C4-2B (cell line): ENCODE data around the gene FOXJ2.
"Not testable (repeated sequence)": the region's sequence is repeated elsewhere in the genome, so short reads cannot be mapped to it uniquely, and the experiment has no call there.

Experiments
- H3K27ac ChIP-seq: fragments of 450-650 bp; 2 replicates; pipeline ENCODE4 v1.5.1; 2017
- CTCF ChIP-seq: fragments of 450-650 bp; conservative IDR thresholded peaks from 2 replicates; pipeline ENCODE4 v1.5.1; 2017; ENCODE audit warnings: mild to moderate bottlenecking
- ZFX ChIP-seq: fragments of 450-650 bp; IDR thresholded peaks from 2 replicates; pipeline ENCODE4 v1.6.1; 2017

FOXJ2 gene

GRCh38 chr12:7995266-7995963 is 37.1 kb upstream of the FOXJ2 start:
- H3K27ac ChIP-seq, result peak overlapping the region; percentile 57; the same call in 1 of the 2 replicates
- peak; percentile 92 for TF ChIP-seq CTCF
- no peak for TF ChIP-seq ZFX

GRCh38 chr12:8000827-8001226 is 31.7 kb upstream of the FOXJ2 start:
- not testable (repeated sequence) for H3K27ac ChIP-seq

DNA sequence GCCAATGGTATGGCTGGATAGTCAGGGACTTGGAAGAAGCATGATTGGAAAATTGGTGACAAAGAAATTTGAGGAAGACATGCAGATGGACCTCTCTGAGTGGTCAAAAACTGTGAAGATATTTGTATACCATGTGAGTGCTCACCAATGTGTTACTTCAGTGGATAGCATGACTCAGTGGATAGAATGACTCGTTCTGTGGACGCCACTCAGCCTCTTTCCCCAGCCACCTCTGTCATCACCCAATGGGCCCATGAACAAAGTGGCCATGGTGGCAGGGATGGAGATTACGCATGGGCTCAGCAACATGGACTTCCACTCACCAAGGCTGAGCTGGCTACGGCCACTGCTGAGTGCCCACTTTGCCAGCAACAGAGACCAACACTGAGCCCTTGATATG is 31.0 kb upstream of the FOXJ2 start:
- H3K27ac ChIP-seq, result not testable (repeated sequence)

DNA sequence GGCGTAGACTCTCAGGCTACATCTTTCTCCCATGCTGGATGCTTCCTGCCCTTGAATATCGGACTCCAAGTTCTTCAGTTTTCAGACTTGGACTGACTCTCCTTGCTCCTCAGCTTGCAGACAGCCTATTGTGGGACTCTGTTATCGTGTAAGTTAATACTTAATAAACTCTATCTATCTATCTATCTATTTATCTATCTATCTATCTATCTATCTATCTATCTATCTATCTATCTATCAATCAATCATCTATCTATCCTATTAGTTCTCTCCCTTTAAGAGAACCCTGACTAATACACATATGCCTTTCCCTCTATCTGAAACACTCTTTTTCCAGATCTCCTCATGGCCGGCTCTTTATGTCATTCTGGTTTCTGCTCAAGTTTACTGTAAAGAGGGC is 27.6 kb upstream of the FOXJ2 start:
- H3K27ac ChIP-seq, result not testable (repeated sequence)

DNA sequence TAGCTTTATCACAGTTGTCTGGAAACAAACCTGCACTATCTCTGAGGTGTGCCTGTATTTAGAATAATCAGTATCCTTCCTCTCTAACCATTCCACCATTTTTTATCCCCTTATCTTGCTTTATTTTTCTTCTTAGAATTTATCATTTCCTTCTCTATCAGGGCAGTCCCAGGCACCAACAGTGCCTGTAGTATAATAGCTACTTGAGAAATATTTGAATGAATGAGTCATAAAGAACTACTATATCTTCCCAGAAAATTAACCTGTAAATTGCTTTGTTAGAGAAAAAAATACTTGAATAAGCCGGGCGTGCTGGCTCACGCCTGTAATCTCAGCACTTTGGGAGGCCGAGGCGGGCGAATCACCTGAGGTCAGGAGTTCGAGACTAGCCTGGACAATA is 21.2 kb upstream of the FOXJ2 start:
- H3K27ac ChIP-seq, result no peak overlapping the region
- TF ChIP-seq CTCF (no peak), ZFX (no peak)

GRCh38 chr12:8012651-8013309 is 19.7 kb upstream of the FOXJ2 start:
- H3K27ac ChIP-seq, result no peak overlapping the region
- TF ChIP-seq CTCF (no peak), ZFX (no peak)

DNA sequence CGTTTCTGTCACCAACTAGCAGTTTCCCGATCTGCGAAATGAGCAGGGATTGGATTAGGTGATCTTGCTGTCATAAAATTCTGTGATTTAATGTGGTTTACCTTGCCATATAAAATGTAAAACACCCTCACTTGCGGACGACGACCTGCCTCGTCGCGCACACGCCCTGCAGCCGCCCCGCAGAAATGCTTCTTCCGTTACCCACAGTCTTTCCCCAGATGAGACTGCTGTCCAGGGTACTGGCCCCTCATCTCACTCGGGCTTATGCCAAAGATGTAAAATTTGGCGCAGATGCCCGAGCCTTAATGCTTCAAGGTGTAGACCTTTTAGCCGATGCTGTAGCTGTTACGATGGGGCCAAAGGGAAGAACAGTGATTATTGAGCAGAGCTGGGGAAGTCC is 17.7 kb upstream of the FOXJ2 start:
- TF ChIP-seq CTCF, result no peak
- TF ChIP-seq ZFX, result no peak
- H3K27ac ChIP-seq, result no peak overlapping the region

DNA sequence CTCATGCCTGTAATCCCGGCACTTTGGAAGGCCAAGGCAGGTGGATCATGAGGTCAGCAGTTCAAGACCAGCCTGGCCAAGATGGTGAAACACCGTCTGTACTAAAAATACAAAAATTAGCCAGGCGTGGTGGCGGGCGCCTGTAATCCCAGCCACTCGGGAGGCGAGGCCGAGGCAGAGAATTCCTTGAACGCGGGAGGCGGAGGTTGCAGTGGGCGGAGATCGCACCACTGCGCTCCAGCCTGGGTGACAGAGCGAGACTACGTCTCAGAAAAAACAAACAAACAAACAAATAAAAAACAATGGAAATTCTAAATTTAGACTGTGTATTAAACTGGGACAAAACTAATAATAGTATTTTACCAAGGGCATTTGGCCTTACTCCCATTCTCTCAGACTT is 14.3 kb upstream of the FOXJ2 start:
- not testable (repeated sequence) for H3K27ac ChIP-seq

DNA sequence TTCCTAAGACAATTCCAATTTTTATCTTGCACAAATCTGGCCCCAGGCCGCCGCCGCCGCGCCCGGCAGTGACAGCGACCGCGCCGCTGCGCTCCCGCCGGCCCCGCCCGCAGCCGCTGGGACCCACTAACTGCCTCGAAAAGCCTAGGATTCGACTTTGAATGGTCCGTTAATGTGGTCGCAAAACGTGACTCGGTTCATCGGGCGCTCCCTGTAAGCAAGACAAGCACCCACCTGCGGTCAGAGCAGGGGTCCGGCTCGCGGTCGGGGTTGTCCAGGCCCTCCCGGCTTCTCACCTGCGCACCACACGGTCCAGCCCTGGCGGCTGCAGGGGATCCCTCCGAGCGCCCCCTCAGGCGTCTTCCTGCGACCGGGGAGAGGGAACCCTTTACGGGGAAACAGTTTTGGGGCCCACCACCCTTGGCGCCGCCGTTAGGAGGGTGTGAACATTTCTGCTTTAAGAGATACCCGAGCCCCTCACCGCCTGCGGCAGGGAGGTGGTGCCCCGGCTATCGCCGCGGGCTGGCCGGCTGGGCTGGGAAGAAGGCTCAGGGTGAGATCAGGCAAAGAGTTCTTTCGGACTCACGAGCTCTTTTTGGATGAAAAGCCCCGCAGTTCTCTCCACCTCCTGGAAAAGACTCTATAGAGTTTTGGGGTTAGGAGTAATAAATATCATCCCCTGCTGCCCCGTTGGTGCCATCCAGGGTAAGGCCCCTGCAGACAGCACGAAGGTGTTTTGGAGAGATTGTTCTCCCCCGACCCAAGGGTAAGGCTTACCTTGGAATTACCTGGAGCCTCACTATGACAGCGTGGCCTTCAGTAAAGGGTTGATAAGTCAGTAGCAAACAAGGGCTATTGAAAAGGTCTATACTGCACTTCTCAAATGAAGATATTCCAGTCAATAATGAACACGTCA is 13.6 kb upstream of the FOXJ2 start:
- no peak overlapping the region for H3K27ac ChIP-seq
- TF ChIP-seq ZFX (no peak), CTCF (no peak)
